Smooth muscle cell (in vitro differentiated cells): ENCODE measurements around the gene TRDN. TPM values are rescaled to one million over a fixed set of nuclear protein-coding genes. Genes with fewer than 3 reads are reported as not detected.
A peak's percentile ranks its signal among the peaks of the same experiment; 100 is the strongest.

Experiments used
- DNase-seq: peaks from one replicate; lab custom pipeline; 2025; ENCODE audit not compliant: unreplicated experiment; lab: John Stamatoyannopoulos, UW
- H2AFZ ChIP-seq: fragments of 200-600 bp; sonication (generic); 2 replicates; pipeline ENCODE4 v1.6.0; 2016; ENCODE audit warnings: antibody characterized with exemption, low read depth, mild to moderate bottlenecking
- H3F3A ChIP-seq: fragments of 200-600 bp; sonication (generic); 2 replicates; pipeline ENCODE4 v1.6.0; 2017; ENCODE audit warnings: antibody characterized with exemption, low read depth
- H3K27ac ChIP-seq: fragments of 200-600 bp; sonication (generic); 2 replicates; pipeline ENCODE4 v1.5.1; 2016; ENCODE audit warnings: low read depth, mild to moderate bottlenecking
- H3K27me3 ChIP-seq: fragments of 200-600 bp; sonication (generic); 2 replicates; pipeline ENCODE4 v1.6.1; 2016; ENCODE audit warnings: low read depth, mild to moderate bottlenecking
- H3K36me3 ChIP-seq: fragments of 200-600 bp; sonication (generic); 2 replicates; pipeline ENCODE4 v1.5.1; 2016; ENCODE audit warnings: low read depth
- H3K4me1 ChIP-seq: fragments of 200-600 bp; sonication (generic); 2 replicates; pipeline ENCODE4 v1.5.1; 2016; ENCODE audit warnings: low read depth
- H3K4me2 ChIP-seq: fragments of 200-600 bp; sonication (generic); 2 replicates; pipeline ENCODE4 v1.6.0; 2016; ENCODE audit warnings: mild to moderate bottlenecking
- H3K4me3 ChIP-seq: fragments of 200-600 bp; sonication (generic); 2 replicates; pipeline ENCODE4 v1.5.1; 2016; ENCODE audit warnings: mild to moderate bottlenecking
- H3K79me2 ChIP-seq: fragments of 200-600 bp; sonication (generic); 2 replicates; pipeline ENCODE4 v1.6.0; 2016; ENCODE audit warnings: low read depth, mild to moderate bottlenecking
- H3K9ac ChIP-seq: fragments of 200-600 bp; sonication (generic); 2 replicates; pipeline ENCODE4 v1.6.0; 2016; ENCODE audit warnings: low read depth
- H3K9me3 ChIP-seq: fragments of 200-600 bp; sonication (generic); replicated peaks from 2 replicates; pipeline ENCODE4 v1.5.1; 2016; ENCODE audit warnings: low read depth
- H4K20me1 ChIP-seq: fragments of 200-600 bp; sonication (generic); 2 replicates; pipeline ENCODE4 v1.6.0; 2016; ENCODE audit warnings: low read depth
- WGBS: methylation state at CpG from one replicate; pipeline ENCODE4 v1.1.7; 2016; ENCODE audit warnings: low lambda C conversion rate; 5-methylcytosine and 5-hydroxymethylcytosine counted together
- polyA plus RNA-seq: library from polyadenylated mRNA; unstranded; fragments of >200 nt; fragmentation: Nextera tagmentation; extraction: Ambion mirVana; gene quantifications from 2 replicates; pipeline ENCODE4 v1.2.1, GENCODE V29; 2016
- total RNA-seq: library from RNA; depleted of rRNA; stranded (reverse); fragments of >200 nt; gene quantifications from 2 replicates; pipeline ENCODE4 v1.2.3, GENCODE V29; 2014
- TF ChIP-seq, protein P1 (sequence below): fragments of 200-600 bp; sonication (generic); IDR thresholded peaks from 2 replicates; pipeline ENCODE4 v1.5.1; 2017; ENCODE audit warnings: borderline replicate concordance, mild to moderate bottlenecking, antibody characterized with exemption; ENCODE audit not compliant: insufficient read depth, poor library complexity, severe bottlenecking

The TRDN gene
- total and polyA plus RNA-seq, 2 experiments from 2014 or later = 0.14 TPM; not detected in 1

DNA sequence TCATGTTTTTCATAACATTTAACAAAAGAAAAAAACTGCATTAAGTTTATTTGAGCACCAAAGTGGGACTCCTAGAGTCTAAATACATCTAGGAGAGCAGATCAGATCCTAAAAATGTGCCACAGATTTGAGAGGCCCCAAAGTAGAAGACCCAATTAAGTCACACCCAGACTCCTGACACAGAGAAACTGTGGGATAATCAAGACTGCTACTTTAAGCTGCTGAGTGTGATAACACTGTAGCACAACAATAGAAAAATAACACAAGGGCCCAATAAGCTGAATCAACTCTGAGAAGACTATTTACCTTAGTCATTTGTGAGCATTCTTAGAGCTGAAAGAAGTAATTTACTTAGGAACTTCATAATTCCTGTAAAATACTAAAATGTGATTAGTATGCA lies 26.0 kb downstream of the TRDN start:
- Histone ChIP-seq H3K27ac (no peak overlapping the region), H3K79me2 (no peaks in the 10 kb centered on the region), H3K4me1 (no peaks in the 10 kb centered on the region), H3K36me3 (no peaks in the 10 kb centered on the region), H4K20me1 (no peaks in the 10 kb centered on the region), H3K9ac (no peak overlapping the region), H3K4me3 (no peak overlapping the region), H3K9me3 (no peaks in the 10 kb centered on the region), H3K4me2 (no peak overlapping the region), H2AFZ (no peak overlapping the region), H3K27me3 (no peaks in the 10 kb centered on the region), H3F3A (no peaks in the 10 kb centered on the region)
- DNase-seq = no peak
- TF ChIP-seq, protein P1, sequence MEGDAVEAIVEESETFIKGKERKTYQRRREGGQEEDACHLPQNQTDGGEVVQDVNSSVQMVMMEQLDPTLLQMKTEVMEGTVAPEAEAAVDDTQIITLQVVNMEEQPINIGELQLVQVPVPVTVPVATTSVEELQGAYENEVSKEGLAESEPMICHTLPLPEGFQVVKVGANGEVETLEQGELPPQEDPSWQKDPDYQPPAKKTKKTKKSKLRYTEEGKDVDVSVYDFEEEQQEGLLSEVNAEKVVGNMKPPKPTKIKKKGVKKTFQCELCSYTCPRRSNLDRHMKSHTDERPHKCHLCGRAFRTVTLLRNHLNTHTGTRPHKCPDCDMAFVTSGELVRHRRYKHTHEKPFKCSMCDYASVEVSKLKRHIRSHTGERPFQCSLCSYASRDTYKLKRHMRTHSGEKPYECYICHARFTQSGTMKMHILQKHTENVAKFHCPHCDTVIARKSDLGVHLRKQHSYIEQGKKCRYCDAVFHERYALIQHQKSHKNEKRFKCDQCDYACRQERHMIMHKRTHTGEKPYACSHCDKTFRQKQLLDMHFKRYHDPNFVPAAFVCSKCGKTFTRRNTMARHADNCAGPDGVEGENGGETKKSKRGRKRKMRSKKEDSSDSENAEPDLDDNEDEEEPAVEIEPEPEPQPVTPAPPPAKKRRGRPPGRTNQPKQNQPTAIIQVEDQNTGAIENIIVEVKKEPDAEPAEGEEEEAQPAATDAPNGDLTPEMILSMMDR = no peak

DNA sequence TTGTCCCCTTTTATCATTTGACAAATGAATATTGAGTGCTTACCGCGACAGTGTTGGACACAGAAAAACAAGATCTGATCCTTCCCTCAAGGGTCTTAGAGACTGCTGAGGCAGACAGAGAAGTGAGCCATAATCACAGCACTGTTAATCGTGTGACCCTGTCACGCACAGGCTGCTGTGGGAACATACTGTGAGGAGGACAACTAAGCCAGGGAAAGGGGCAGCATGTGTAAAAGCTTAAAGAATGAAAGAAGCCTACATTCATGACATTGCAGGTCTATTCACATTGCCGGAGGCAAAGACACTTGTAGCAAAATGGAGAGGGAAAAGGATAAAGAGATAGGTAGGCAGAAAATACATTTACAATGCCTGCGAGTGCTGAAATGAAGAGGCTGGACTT lies 32.7 kb downstream of the TRDN start:
- Histone ChIP-seq H3K79me2 (no peaks in the 10 kb centered on the region), H3K36me3 (no peaks in the 10 kb centered on the region), H4K20me1 (no peaks in the 10 kb centered on the region), H3K4me3 (no peak overlapping the region), H3K4me2 (no peak overlapping the region), H3K9me3 (no peaks in the 10 kb centered on the region), H2AFZ (peak overlapping the region; percentile 85), H3F3A (no peaks in the 10 kb centered on the region), H3K27me3 (no peaks in the 10 kb centered on the region), H3K4me1 (no peaks in the 10 kb centered on the region), H3K9ac (no peak overlapping the region), H3K27ac (no peak overlapping the region)
- no peak for DNase-seq
- TF ChIP-seq, protein P1 = no peak
- 45% methylated on average over 6 of the region's 6 CpGs for WGBS

DNA sequence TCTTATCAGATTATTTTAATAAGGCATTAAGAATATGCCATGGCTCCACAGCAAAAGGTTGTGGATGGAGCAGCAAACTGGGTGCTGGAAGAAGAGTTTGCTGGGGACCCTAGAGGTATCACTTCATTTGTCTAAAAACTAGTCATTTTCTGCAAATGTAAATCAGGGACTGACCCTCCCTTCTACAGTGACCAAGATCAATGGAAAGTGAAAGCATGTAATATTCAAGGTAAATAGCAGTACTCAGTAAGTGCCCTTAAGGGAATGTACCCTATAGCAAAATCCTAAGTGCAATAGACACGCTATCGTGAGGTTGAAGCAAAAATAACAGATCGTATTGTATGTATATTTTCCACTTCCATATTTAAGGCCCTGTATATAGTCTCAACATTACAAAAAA lies 38.7 kb downstream of the TRDN start:
- Histone ChIP-seq H3K4me1 (no peaks in the 10 kb centered on the region), H3K27ac (no peak overlapping the region), H2AFZ (no peak overlapping the region), H4K20me1 (no peaks in the 10 kb centered on the region), H3K4me3 (no peak overlapping the region), H3K4me2 (no peak overlapping the region), H3F3A (no peaks in the 10 kb centered on the region), H3K27me3 (no peaks in the 10 kb centered on the region), H3K9me3 (no peaks in the 10 kb centered on the region), H3K79me2 (no peaks in the 10 kb centered on the region), H3K9ac (no peak overlapping the region), H3K36me3 (no peaks in the 10 kb centered on the region)
- TF ChIP-seq, protein P1 = no peak
- no peak for DNase-seq
- 95% methylated on average over 3 of the region's 3 CpGs for WGBS

DNA sequence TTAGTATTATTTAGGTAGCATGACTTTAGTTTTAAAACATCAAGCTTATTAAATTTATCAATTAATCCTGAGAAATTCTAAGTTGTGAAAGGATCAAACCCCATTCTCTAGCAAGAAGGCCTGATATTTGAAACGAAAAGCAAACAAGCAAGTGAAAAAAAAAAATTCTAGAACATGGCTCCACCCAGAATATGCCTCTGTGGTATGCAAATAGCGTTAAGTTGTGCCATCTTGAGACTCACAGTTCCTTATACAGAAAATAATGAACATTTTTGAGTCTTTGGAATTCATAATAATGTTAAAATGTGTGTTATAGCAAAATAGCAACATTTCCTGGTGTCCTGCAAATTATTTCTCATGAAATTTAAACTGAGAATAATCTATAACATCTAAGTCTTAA lies 42.0 kb downstream of the TRDN start:
- Histone ChIP-seq H2AFZ (no peak overlapping the region), H3K4me2 (no peak overlapping the region), H3K9me3 (no peaks in the 10 kb centered on the region), H3K79me2 (no peaks in the 10 kb centered on the region), H3K4me3 (no peak overlapping the region), H4K20me1 (no peaks in the 10 kb centered on the region), H3K4me1 (no peaks in the 10 kb centered on the region), H3K36me3 (no peaks in the 10 kb centered on the region), H3K27ac (no peak overlapping the region), H3F3A (no peaks in the 10 kb centered on the region), H3K9ac (no peak overlapping the region), H3K27me3 (no peaks in the 10 kb centered on the region)
- DNase-seq = no peak
- TF ChIP-seq, protein P1 = no peak
- WGBS = 93% methylated on average over 2 of the region's 2 CpGs
